Stromal cell of bone marrow (primary cell): ENCODE data around the gene MBNL2.
"Not testable (repeated sequence)": the region's sequence is repeated elsewhere in the genome, so short reads cannot be mapped to it uniquely, and the experiment has no call there.

Experiments
- DNase-seq: peaks from one replicate; pipeline ENCODE4 v3.0.0-alpha.2; 2012; ENCODE audit warnings: low read depth

The MBNL2 gene

GRCh38 chr13:97348569-97349100, 126.5 kb downstream of the MBNL2 start:
- no peak for DNase-seq

- not testable (repeated sequence) for DNase-seq
These were observed 129.9 kb downstream of the MBNL2 start for GRCh38 chr13:97352012-97352411.

GRCh38 chr13:97352815-97353214, 130.7 kb downstream of the MBNL2 start:
- no peak for DNase-seq

- no peak for DNase-seq
These were observed 132.0 kb downstream of the MBNL2 start for GRCh38 chr13:97353927-97354675.

GRCh38 chr13:97354808-97355207, 132.7 kb downstream of the MBNL2 start:
- no peak for DNase-seq

GRCh38 chr13:97356592-97356991, 134.5 kb downstream of the MBNL2 start:
- no peak for DNase-seq

GRCh38 chr13:97359181-97360057, 137.3 kb downstream of the MBNL2 start:
- peak; percentile 59 for DNase-seq

- DNase-seq = no peak
These were observed 138.5 kb downstream of the MBNL2 start for GRCh38 chr13:97360610-97361009.

GRCh38 chr13:97364031-97364430, 141.9 kb downstream of the MBNL2 start:
- no peak for DNase-seq

- no peak for DNase-seq
These were observed 142.7 kb downstream of the MBNL2 start for GRCh38 chr13:97364827-97365226.

- DNase-seq = no peak
These were observed 144.1 kb downstream of the MBNL2 start for GRCh38 chr13:97366172-97366688.

GRCh38 chr13:97367016-97367822, 145.1 kb downstream of the MBNL2 start:
- DNase-seq = peak; percentile 70

- DNase-seq = no peak
These were observed 147.2 kb downstream of the MBNL2 start for GRCh38 chr13:97369261-97369893.

- DNase-seq = no peak
These were observed 149.5 kb downstream of the MBNL2 start for GRCh38 chr13:97371486-97372109.

GRCh38 chr13:97372936-97373335, 150.8 kb downstream of the MBNL2 start:
- DNase-seq = no peak

- DNase-seq = no peak
These were observed 151.7 kb downstream of the MBNL2 start for GRCh38 chr13:97373787-97374186.

GRCh38 chr13:97376981-97377380, 154.8 kb downstream of the MBNL2 start:
- DNase-seq = no peak

GRCh38 chr13:97379386-97379785, 157.3 kb downstream of the MBNL2 start:
- no peak for DNase-seq

GRCh38 chr13:97380696-97381095, 158.6 kb downstream of the MBNL2 start:
- no peak for DNase-seq

- no peak for DNase-seq
These were observed 159.1 kb downstream of the MBNL2 start for GRCh38 chr13:97381189-97381588.

- DNase-seq = no peak
These were observed 160.1 kb downstream of the MBNL2 start for GRCh38 chr13:97382276-97382675.
